Adrenal gland (tissue), 5 donors: Measurements from ENCODE around the gene TMEM258.

Source experiments
- POLR2A ChIP-seq, 2 donors: fragments of 450-650 bp; IDR thresholded peaks; one replicate each; pipeline ENCODE4 v1.6.1; 2017; ENCODE audit warnings: antibody characterized with exemption in 2 of 2, mild to moderate bottlenecking in 2 of 2, moderate library complexity in 1 of 2
- TF ChIP-seq, protein P1 (sequence below), 6 experiments: fragments of 450-650 bp in 4 of 6; fragments of 200-600 bp in 2 of 6; sonication (generic) in 1 of 6; IDR thresholded peaks; 1 replicate in 5 of 6; 2 replicates in 1 of 6; pipeline versions ENCODE4 v1.5.1 to v1.8.0; 2016 to 2021; ENCODE audit warnings: antibody characterized with exemption in 6 of 6, mild to moderate bottlenecking in 2 of 6, moderate library complexity in 1 of 6
- donor health status: DM: no; HTN: no; CAD: no.

DNA sequence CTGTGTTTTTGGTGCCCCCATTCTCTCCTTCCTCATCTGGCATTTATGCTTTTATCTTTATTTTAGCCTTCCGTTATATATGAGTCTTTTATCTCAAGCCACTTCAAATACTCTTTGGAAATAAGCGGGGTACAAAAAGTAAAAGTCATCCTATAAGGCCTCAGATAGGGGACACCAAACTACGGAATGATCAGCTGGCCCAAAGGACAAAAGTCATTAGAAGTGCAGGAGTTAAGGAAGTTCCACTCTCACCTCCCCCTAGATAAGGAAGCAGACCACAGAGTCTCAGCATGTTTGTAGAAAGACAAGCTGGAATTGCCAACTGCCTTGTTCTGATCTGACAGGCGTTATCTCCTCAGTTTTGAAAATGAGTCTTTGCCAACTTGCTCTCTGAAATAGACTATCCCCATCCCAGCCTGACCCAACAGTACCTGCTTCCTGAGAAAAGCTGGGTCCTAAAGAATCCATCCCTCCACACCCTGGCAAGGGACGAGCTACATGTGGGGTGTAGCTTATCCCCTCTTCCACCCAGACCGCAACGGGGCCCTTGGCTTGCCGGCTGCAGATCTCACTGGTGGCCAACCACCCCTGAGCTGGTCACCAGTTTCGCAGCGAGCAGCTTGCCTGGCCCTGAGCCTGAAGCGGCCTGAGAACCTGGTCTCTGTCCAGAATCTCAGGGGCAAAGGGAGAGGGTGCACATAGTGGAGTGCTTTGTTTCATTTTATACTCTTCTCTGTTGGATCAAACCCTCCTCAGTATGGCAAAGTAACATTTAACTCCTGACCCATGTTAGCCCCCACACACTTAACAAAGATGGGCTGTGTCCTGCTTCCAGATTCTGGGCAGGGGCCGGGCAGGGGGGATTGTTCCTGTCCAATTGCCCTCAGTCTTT, 49.5 kb upstream of the TMEM258 start:
- TF ChIP-seq, protein P1, sequence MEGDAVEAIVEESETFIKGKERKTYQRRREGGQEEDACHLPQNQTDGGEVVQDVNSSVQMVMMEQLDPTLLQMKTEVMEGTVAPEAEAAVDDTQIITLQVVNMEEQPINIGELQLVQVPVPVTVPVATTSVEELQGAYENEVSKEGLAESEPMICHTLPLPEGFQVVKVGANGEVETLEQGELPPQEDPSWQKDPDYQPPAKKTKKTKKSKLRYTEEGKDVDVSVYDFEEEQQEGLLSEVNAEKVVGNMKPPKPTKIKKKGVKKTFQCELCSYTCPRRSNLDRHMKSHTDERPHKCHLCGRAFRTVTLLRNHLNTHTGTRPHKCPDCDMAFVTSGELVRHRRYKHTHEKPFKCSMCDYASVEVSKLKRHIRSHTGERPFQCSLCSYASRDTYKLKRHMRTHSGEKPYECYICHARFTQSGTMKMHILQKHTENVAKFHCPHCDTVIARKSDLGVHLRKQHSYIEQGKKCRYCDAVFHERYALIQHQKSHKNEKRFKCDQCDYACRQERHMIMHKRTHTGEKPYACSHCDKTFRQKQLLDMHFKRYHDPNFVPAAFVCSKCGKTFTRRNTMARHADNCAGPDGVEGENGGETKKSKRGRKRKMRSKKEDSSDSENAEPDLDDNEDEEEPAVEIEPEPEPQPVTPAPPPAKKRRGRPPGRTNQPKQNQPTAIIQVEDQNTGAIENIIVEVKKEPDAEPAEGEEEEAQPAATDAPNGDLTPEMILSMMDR (IDR thresholded peaks at IDR 0.05) = no peak
- no peak for TF ChIP-seq POLR2A (IDR thresholded peaks at IDR 0.05)
